Peyer's patch (tissue), 4 donors: ENCODE measurements around the gene KAZN.

ENCODE experiments used
- CTCF ChIP-seq, 6 experiments: fragments of 450-650 bp in 4 of 6; fragments of 200-600 bp in 2 of 6; sonication (generic) in 1 of 6; IDR thresholded peaks; one replicate each; pipeline ENCODE4 v1.5.1; 2017 to 2019; ENCODE audit warnings: antibody characterized with exemption in 6 of 6, mild to moderate bottlenecking in 3 of 6, moderate library complexity in 1 of 6
- POLR2A ChIP-seq, 2 donors: fragments of 450-650 bp; IDR thresholded peaks; one replicate each; pipeline ENCODE4 v1.5.1; 2017; ENCODE audit warnings: antibody characterized with exemption in 2 of 2, mild to moderate bottlenecking in 2 of 2, moderate library complexity in 2 of 2

GRCh38 chr1:15058261-15058660 is 459.8 kb downstream of the KAZN start:
- TF ChIP-seq POLR2A (IDR thresholded peaks at IDR 0.05) (no peak), CTCF (IDR thresholded peaks at IDR 0.05) (no peak)
